RKO (cell line): Measurements from ENCODE around the gene SIPA1L3.

Experiments used
- DNase-seq: peaks from one replicate; pipeline ENCODE4 v3.0.0-alpha.2; 2016; ENCODE audit warnings: low spot score

Gene SIPA1L3

GRCh38 chr19:38239816-38240215, 332.8 kb downstream of the SIPA1L3 start:
- DNase-seq, result no peak

GRCh38 chr19:38243279-38243673, 336.3 kb downstream of the SIPA1L3 start:
- DNase-seq, result no peak

DNA sequence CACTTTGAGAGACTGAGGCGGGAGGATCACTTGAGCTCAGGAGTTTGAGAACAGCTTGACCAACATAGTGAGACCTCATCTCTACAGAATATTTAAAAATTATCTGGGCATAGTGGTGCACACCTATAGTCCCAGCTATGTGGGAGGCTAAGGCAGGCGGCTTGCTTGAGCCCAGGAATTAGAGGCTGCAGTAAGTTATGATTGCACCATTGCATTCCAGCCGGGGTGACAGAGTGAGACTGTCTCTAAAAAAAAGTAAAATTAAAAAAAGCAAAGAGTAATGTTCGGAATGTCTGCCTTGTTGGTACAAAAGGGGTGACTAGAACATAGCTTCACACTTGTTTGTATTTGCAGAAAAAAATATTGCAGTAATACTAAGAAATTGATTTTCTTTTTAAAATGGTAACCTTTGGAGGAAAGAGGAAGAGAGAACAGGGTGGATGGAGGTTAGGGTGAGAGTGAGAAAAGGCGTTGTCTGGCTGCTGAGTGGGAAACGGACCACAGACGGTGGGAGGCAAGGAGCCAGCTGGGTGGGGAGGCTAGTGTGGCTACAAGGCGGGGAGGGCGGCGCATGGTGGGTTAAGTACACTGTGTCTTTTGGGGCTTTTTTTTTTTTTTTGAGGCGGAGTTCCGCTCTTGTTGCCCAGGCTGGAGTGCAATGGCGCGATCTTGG, 339.0 kb downstream of the SIPA1L3 start:
- no peak for DNase-seq

- DNase-seq, result no peak
Measured at GRCh38 chr19:38247126-38247525, 340.1 kb downstream of the SIPA1L3 start.

GRCh38 chr19:38247734-38248268, 340.8 kb downstream of the SIPA1L3 start:
- no peak for DNase-seq

DNA sequence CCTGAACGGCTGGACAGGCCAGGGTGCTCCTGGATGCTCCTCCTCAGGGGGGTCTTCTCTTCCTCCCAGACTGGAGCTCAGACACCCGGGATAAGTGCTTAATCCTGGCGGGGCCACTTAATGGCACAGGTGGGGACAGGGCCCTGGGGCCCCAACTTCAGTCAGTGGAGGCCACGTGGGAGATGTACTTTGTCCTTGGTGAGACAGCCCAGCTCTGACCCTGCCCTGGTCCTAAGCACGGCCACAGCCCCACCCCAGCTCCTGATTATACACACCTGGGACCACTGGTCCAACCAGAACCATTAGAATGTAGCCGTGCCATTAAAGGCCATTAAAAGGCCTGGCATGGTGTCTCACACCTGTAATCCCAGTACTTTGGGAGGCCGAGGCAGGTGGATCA, 341.4 kb downstream of the SIPA1L3 start:
- no peak for DNase-seq

- no peak for DNase-seq
Measured at GRCh38 chr19:38250428-38250820, 343.4 kb downstream of the SIPA1L3 start.

DNA sequence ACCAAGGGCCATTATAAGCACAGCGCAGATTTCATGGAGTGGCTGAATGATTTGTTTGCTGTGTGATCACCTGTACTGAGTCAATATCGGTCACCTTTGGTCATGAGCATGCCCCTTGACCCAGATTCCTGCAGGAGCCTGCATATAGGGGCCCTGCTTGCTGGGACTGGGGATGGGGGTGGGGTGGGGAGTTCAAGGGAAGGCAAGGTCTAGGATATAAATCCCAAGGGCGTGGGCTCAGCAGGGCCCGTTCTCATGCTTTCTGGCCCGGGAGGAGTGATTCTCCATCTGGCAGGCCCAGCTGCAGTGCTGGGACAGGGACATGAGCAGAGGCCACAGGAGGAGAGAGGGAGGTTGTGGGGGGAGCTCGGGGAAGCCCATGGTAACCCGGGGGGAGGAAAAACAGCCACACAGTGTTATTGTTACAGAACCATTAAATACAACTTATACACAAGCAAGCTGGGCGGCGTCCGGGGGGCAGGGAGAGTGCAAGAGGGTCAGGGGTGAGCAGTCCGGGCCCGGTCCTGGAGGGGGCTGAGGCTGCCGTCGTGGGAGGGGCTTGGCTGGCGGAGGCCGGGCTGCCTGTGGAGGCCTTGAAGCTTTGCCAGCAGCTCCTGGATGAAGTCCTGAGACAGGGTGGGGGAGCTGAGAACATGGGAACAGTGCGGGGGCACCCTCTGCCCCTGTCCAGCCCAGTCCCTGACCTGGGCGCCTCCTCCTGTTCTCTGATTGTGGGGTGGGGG, 344.0 kb downstream of the SIPA1L3 start:
- DNase-seq, result no peak

DNA sequence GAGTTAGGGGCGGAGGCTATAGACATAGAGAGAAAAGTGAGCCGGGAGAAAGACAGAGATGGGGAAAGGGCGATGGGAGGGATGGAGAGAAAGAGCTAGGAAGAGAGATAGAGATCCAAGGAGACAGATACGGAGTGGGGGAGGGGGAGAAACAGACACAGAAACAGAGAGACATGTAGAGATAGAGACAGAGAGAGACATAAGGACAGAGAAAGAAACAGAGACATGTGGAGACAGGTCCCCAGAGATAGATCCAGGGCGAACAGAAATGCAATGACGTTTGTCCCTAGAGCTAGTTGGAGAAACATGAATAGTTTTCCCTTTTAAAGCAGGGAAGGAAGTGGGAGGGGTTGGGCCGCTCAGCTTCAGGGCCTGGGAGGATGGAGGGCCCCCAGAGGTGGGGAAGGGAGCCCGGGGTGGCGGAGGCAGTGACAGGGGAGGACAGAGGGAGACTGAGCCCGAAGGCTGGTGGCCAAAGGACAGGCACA, 344.6 kb downstream of the SIPA1L3 start:
- no peak for DNase-seq

DNA sequence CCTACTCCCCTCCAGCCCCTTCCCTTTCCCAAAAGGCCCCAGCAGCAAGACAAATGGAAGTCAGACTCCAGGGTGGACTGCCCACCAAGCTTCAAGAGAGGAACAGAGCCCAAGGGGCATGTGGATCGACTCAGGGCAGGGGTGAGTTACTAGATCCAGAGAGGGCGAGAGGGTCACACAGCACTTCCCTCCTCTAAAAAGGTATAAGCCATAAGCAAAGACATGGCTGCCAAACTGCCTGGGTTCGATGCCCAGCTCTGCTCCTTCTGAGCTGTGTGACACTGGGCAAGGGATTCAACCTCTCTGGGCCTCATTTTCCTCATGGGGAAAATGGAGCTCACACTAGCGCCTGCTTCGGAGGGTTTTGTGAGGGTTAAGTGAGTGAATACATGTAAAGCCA, 345.4 kb downstream of the SIPA1L3 start:
- DNase-seq, result no peak

GRCh38 chr19:38252941-38253691, 346.1 kb downstream of the SIPA1L3 start:
- no peak for DNase-seq

DNA sequence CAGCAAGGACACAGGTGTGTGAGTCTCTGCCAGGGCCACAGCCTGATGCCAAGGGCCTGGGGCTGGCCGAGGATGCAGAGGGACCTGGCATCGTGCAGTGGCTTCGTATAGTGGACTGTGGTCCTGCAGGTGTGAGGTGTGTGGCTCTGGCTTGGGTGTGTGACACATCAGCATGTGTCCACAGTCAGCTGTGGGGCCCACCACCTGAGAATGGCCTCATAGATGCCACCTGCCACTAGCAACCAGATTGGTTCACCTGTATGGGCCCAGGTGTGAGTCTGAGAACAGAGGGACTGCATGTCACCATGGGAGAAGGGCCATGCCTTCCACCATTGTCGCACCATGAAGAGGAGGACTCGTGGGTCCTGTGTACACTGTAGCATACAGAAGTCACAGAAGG, 346.8 kb downstream of the SIPA1L3 start:
- no peak for DNase-seq

DNA sequence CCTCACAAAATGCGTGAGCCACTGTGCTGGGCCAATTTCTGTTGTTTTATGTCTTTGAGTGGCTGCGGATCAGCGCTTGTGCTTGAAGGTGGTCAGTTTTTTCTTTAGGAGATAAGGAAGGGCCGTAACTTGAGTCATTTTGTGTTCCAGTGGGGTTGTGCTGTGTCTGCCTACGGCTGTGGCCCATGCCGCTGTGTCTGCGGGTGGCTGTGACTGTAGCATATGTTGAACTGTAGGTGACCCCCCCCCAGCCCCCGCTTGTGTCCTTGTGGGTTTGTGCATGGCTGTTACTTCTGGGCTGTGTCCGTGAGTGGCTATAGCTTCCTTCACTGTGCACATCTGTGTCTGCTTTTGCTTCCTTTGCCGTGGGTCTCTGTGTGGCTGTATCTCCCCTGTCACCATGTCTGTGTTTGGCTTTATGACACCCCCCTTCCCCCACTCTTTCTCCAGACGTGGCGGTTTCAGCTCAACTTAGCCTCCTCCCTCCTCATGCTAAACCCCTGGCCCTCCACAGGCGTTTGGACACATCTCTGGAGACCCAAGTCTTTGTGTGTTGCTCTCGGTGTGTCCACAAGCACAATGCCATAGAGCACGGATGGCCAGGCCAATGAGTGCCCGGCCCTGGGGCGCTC, 348.5 kb downstream of the SIPA1L3 start:
- DNase-seq, result no peak
